G401 (cell line): ENCODE results near the gene MID1. TPM values are rescaled to one million over a fixed set of nuclear protein-coding genes. Genes with fewer than 3 reads are reported as not detected.

Experiments
- DNase-seq: peaks from one replicate; pipeline ENCODE4 v3.0.0-alpha.2; 2015; ENCODE audit warnings: low spot score
- in situ Hi-C: cut with HindIII; loops from 2 replicates; pipeline ENCODE4 v1.10.0; 2016; ENCODE audit warnings: low sequenced_read_pairs, mixed read lengths
- total RNA-seq: library from RNA; depleted of rRNA; stranded (reverse); fragments of >200 nt; shearing (Covaris generic); gene quantifications from 2 replicates; pipeline ENCODE4 v1.2.3, GENCODE V29; 2014; rRNA removed

MID1 gene, protein sequence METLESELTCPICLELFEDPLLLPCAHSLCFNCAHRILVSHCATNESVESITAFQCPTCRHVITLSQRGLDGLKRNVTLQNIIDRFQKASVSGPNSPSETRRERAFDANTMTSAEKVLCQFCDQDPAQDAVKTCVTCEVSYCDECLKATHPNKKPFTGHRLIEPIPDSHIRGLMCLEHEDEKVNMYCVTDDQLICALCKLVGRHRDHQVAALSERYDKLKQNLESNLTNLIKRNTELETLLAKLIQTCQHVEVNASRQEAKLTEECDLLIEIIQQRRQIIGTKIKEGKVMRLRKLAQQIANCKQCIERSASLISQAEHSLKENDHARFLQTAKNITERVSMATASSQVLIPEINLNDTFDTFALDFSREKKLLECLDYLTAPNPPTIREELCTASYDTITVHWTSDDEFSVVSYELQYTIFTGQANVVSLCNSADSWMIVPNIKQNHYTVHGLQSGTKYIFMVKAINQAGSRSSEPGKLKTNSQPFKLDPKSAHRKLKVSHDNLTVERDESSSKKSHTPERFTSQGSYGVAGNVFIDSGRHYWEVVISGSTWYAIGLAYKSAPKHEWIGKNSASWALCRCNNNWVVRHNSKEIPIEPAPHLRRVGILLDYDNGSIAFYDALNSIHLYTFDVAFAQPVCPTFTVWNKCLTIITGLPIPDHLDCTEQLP
- total RNA-seq = 0.06 and 0.07 TPM in 2 replicates

DNA sequence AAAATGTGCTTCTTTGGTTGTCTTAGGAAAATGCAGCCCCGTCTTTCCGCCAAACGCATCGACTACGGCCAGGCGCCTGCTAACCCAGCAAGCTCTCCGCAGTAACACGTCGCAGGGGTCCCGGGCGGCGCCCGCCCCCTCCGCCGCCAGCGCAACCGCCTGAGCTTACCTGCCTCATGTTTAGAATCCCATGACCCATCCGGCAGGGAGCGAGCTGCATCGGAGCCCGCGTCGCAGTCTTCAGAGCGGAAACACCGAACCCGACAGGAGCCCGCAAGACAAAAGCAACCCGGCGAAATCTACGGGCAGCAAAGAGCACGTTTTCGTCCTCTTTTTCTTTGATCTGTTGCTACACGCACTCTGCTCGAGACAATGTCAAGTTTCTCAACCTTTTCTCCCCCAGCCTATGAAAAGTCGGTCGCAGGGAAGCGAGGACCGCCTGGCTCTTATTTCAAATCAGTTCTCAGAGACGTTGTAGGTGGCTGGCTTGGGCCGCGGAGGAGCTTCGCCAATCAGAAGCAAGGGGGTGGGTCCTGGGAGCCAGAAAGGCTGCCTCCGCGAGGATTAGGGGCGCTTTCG, at the start of gene MID1:
MID1 (minus strand) TSS at position 465 of the 579 bp plus-strand sequence. CDS start 53,038 bp downstream, outside the sequence.
- in situ Hi-C loops = no loop called here
- DNase-seq = peak; percentile 78

DNA sequence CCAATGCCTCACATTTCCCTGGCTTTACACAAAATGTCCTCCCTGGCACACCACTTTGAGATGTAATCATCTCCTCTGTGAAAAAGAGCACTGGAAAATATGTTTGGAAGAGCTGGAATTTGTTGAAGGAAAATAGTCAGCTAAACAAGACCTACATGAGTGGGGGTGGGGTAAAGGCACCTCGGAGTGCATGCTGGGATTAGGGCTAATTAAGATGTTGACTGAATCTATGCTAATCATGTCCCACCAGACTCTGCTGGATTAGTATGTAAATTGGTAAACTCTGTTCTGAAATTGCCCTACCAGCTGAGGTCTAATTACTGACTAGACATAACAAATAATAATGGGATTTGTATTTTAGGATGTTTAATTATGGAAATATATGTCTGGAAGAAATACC, 46.8 kb upstream of the MID1 start:
- in situ Hi-C loops = no loop called here
- no peak for DNase-seq

DNA sequence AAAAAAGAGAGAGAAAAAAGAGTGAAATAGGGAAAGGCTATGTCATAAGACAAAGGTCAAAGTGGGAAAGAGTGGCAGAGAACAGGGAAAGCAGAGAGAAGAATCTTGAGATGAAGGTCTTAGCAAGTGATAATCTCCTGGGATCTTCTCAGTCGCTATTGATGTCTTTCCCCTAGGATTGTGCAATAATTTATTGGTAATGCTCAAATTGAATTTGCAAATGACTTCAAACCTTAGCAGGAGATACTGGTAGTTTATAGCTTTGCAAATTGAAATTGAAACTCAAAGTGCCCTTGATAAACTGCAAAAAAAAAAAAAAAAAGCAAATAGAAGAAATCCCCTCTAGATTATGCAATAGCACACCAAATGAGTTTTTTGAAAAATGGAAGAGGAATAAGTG, 45.7 kb upstream of the MID1 start:
- no peak for DNase-seq
- in situ Hi-C loops = no loop called here

DNA sequence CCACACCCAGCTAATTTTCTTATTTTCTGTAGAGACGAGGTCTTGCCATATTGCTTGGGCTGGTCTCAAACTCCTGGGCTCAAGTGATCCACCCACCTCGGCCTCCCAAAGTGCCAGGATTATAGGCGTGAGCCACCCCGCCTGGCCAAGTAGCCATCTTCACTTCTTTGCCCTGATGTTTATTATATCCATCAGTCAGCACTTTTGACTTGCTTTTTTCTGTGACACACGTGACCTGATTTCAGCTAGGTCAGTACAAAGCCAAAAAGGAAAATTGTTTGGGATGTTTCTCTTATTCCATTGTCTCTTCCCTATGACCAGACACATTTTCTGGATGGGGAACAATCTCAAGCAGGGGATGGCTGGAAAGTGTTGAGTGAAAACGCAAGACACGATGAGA, 45.3 kb upstream of the MID1 start:
- DNase-seq = no peak
- in situ Hi-C loops = no loop called here

DNA sequence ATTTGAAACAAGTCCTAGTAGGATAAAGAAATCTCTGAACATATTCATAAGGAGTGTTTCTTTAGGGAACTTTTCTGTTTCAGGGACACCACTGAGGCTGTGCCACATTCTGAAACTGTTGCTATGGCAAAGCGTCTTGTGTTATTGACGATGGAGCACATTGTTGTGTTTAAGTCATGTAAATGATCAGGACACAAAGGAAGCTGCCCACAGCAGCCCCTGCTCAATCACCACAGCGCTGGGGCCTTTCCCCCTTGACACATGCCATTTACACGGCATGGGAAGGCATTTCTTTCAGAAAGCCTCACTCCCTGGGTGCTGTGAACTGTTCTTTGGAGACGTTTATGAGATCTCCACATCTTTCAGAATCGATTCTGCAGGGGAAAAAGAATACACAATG, 39.8 kb upstream of the MID1 start:
- in situ Hi-C loops = no loop called here
- no peak for DNase-seq

DNA sequence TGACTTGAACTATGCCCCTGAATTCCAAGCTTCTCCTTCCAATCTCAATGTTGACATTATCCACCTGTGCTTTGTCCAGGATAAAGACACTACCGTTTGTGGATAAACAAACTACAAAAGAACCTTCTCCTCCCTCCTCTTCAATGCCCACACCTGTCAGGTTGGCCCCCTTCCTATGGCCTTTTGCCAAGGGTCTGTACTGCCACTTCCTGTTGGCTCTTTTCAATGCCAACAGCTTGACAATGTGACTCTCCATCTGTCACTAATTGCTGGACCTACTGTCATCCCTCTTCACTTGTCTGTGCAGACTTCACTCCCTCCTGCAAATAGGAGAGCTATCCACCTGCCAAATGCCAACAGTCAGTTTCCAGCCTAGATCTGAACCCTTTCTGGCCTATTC, 35.8 kb upstream of the MID1 start:
- DNase-seq = peak; percentile 95
- in situ Hi-C loops = no loop called here

DNA sequence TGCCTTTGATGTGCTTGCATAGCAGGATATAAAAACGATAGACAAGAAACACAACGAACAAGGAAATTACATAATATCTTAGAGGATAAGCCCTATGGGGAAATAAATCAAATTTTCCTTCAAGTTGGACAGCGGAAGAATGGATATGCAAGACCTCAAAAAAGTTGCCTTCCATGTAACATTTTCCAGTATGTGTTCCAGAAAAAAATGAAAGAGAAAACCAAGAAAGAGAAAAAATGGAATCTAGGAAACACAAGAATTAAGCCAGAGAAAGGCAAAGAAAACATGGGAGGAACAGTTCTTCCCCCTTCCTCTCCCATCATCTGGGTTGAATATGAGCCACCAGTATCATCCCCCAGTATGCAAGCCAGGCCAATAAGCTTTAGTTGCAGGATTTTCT, 34.6 kb upstream of the MID1 start:
- no peak for DNase-seq
- in situ Hi-C loops = no loop called here

DNA sequence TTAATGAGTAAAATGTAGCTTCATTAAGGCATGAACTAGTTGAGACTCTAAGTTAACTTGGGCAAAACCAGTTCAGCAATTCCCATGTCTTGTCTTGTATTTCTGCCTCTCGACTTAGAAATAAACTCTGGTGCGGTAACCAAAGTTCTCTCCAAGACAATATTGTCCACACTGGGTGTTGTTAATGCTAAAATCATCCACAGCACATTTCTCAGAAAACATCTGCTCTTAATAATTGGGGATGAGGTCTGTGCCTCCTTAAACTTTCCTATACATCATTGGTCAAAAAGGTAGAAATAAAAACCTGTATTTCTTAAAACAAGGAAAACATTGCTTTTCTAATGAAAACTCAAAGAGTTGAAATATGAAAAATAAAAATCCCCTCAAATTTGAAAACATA, 32.9 kb upstream of the MID1 start:
- in situ Hi-C loops = no loop called here
- DNase-seq = peak; percentile 5

DNA sequence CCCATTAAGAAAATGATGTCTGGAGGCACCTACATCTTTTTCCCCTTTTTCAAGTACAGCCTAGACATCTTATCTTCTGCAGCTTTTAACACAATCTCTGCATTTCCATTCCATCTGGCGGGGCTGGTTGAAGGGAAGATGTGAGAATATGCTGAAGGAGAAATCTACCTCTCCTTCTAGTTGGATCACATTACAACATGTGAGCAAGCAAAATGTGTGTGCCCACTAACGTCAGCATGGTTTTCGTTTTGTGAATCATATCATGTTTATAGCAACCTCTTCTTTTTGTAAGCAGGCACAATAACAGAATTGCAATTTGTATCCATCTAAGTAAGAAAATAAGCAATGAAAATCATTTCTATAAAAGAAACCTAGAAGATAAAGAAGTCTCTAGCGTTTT, 28.9 kb upstream of the MID1 start:
- DNase-seq = no peak
- in situ Hi-C loops = no loop called here

DNA sequence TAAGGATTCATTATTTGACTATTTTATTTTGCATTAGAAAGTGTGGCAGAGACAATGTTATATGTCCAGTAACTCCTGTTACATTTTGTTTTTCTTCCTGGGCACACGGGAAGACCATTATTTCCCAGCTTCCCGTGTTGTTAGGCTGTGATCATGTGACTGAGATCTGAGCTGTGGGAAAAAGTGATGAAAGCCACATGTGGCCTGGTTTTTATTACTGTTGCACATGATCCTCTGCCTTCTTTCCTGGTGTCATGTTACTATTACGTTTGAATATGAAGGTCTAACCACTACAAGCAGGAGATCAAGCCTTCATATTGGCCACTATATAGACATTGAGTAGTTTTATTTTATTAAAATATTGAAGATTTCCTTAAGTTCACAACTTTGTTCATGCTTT, 28.2 kb upstream of the MID1 start:
- in situ Hi-C loops = no loop called here
- no peak for DNase-seq

DNA sequence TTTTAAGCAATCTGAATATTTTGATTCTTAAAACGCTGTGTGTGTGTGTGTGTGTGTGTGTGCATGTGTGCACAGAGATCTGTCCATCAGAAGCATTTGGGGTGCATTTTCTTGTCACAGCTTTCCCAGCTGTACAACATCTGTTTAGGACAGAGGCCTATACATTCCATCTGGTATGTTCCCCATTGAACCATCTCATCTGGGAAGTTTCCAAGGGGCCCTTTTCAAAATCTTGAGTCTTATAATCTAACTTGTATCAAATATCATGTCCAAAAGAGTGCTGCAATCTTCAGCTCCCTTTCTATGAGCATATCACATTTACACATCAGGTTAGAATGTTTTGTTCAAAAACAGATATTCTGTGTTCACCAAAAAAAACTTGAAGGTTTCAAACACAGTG, 16.5 kb upstream of the MID1 start:
- in situ Hi-C loops = no loop called here

DNA sequence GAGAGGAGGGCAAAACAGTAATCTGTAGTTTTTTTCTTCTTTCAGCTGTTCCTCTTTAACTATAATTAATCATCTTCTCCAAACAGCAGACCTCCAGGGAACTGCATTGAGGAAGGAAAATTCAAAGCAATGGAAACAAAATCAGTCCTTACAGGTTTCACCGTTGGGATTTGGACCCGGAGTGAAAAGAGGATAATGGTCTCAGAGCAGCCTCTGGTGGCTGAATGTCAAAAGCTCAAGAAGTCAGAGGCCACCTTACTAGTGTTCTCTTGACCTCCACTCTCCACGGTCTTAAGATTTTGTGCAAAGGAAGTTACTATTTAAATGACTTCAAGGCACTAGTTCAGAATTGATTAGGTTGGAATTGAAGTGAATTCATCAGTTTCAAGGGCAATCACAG, 16.0 kb upstream of the MID1 start:
- in situ Hi-C loops = no loop called here
- peak; percentile 63 for DNase-seq

More for the DNA sequence above, 16.5 kb upstream of the MID1 start:
- no peak for DNase-seq

DNA sequence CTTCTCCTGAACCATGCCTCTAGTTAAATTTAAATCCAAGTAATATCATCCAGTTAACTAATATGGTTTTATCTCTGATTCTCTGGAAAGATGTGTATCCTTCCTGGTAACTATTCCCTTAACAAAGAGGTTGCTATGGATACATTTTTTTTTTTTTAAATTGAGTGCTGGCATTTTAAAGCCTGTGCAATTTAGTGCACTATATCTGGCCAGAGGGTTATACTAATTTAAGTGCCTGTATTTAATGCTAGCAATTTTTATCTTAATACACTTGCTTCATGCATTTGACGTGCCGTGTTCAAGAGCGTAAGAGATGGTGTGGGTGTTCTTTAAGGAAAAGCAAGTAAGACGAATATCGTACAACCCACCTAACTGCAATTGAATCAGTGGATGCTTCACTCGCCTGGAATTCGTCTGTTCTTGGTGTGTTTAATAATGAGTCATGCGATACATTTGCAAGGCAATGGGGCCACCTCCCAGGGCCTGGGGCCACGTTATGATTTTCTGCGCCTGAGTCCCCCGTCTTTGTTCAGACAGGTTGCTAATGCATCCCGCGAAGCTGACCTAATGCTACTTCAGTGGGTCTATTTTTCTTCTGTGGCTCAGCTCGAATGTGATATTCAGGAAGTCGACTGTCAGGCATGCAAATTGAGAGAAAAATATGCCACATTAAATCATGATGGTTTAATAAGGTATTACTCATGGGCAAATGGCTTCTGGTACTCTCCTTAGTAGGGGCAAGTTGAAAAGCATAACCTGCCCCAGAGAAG, 14.2 kb upstream of the MID1 start:
- no peak for DNase-seq
- in situ Hi-C loops = no loop called here

DNA sequence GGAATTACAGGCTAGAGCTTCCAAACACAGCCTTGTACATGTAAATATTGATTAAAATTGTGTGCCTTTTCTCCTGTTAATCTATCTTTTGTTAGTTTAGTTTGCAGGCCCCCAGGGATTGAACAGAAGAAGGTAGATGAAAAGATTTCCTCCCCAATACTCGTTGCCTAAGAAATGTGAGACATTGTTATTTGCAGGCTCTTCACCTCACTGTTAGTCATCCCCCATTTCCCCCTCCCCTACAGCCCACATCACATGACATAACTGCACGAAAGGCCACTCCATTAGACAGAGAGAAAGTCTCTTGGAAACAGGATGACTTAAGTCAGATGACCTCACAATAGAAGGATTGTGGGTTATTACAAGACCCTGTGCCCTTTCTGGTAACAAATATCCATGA, 13.3 kb upstream of the MID1 start:
- in situ Hi-C loops = no loop called here
- DNase-seq = no peak

DNA sequence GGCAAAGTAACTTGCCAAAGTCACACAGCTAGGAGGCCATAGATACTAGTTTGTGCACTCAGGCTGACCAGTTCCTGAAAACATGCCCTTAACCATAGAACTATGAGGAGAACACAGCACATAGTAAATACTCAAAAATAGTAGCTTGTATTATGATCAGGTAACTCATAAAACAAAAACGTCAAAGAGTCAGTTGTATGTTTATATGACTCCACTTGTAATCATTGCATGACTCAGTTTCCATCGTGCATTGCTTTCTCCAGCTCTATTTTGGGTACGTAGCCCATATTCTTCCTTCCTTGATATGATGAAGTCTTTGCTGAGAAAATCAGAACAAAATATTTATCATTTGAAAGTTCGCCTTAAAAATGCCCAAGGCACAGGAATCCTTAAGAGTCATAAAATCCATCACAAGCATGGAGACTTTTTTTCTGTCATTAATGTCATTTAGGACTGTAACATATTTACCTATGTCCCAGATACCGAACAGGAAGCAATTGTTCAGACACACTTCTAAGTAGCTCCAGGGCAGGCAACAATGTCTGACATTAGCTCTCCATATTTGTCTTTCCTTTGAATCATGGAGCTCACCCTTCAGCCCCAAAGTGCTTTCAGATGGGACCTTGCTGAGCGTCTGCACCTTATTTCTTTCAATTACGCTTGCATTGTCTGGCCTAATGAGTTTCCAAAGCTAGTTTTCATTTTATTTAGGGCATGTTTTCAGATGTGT, 11.2 kb upstream of the MID1 start:
- no peak for DNase-seq
- in situ Hi-C loops = no loop called here

DNA sequence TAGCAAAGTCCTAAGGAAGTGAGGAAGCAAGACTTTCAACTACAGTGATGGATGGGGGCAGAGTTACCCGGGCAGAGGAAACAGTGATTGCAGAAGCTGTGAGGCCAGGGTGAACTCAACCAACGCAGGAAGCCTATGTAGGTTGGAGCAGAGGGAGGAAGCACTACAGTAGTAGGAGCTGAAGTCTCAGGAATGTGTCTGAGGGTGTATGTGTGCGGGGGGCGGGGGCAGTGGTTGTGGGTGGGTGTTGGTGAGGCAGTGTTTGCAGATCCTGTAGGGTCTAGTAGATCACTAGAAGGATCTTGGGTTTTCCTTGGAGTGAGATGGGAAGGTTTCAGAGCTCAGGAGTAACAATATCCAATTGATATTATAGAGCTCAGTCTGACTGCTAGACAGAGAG, 9.9 kb upstream of the MID1 start:
- in situ Hi-C loops = no loop called here
- no peak for DNase-seq

DNA sequence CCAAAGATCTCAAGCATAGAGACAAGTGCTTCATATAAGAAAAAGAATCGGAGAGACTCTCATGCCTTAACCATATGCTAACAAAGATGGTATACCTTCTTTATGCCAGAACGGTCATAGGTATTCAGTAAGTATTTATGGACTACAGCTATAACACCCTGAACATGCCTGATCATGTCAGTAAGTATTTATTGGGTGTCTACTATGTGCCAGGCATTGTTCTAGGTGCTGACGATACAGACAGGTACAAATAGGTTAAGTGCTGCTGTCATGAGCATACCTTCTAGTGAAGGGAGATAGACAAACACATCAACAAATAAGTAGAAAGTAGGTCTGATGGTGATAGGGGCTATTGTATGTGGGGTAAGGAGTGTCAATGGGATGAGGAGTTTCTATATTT, 9.5 kb upstream of the MID1 start:
- no peak for DNase-seq
- in situ Hi-C loops = no loop called here

DNA sequence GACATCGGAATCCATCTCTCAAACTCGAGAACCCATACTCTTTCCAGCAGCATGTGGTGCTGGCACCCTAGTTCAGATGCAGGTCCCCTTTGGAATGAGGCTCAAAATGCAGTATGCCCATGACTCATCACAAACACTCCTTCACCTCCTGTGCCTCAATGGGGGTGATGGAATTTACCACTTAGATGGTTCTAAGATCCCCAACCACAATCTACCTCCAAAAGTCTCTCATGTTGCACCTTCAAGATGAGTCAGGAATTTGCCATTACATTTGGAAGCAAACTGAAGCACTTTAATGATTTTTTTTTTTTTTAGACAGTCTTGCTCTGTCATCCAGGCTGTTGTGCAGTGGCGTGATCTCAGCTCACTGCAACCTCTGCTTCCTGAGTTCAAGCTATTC, 8.5 kb upstream of the MID1 start:
- in situ Hi-C loops = no loop called here
- no peak for DNase-seq

DNA sequence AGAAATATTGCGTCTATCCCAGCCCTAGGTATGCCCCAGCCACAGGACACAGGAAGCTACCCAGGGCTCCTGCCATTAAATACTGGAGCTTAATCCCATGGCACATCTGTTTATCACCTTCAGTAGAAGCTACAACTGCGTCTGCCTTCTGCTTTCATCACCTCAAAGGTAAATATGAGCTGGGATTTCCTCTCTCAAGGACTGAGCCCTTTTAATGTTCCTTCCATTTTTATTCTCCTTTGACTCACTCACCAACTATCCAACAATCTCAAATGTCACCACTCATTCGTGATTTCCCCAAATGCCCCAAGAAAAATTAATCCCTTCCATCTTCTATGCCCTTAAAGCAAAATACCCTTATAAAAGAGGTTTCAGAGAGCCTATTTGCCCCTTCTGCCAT, 1.8 kb upstream of the MID1 start:
- DNase-seq = no peak
- in situ Hi-C loops = no loop called here
